Measurements from ENCODE around the gene FAM184A.

The FAM184A gene

GRCh38 chr6:118996289-118996820 is 82.1 kb downstream of the FAM184A start:
- peaks cover 8% of the 10 kb centered on the region for H3K27me3 ChIP-seq (ENCODE audit: insufficient read depth, low read length, poor library complexity)
- no peaks in the 10 kb centered on the region for H4K20me1 ChIP-seq (ENCODE audit: insufficient read depth, low read length)
- H3K9me3 ChIP-seq (ENCODE audit: insufficient read depth, low read length, severe bottlenecking): no peaks in the 10 kb centered on the region
- H3K4me2 ChIP-seq (ENCODE audit: insufficient read depth, low read length): no peak overlapping the region
- H3K79me2 ChIP-seq (ENCODE audit: insufficient read depth, low read length): no peaks in the 10 kb centered on the region
- H2AFZ ChIP-seq (ENCODE audit: low read depth, low read length): no peak overlapping the region
- H3K4me3 ChIP-seq (ENCODE audit: low read depth in 1 of 2, low read length in 2 of 2): no peak overlapping the region
- TF ChIP-seq CTCF (IDR thresholded peaks at IDR 0.05; ENCODE audit: borderline replicate concordance, extremely low read depth, low read length, poor library complexity, severe bottlenecking) (no peak), EZH2 (IDR thresholded peaks at IDR 0.05; ENCODE audit: borderline replicate concordance, low read depth, low read length, severe bottlenecking) (no peak)
- H3K36me3 ChIP-seq (ENCODE audit: insufficient read depth, low read length): no peaks in the 10 kb centered on the region
- DNase-seq (no peak), ATAC-seq (ENCODE audit: insufficient read depth, low read depth) (no peak)
- no peak overlapping the region for H3K27ac ChIP-seq (ENCODE audit: low read length)
- no peaks in the 10 kb centered on the region for H3K4me1 ChIP-seq (ENCODE audit: insufficient read depth, low read length)
- H3K9ac ChIP-seq (ENCODE audit: low read depth, low read length): no peak overlapping the region

GRCh38 chr6:118993803-118994251 is 84.6 kb downstream of the FAM184A start:
- ATAC-seq (ENCODE audit: insufficient read depth, low read depth): no peak
- Histone ChIP-seq H3K9me3 (ENCODE audit: insufficient read depth, low read length, severe bottlenecking) (no peaks in the 10 kb centered on the region), H3K9ac (ENCODE audit: low read depth, low read length) (no peak overlapping the region), H3K79me2 (ENCODE audit: insufficient read depth, low read length) (no peaks in the 10 kb centered on the region), H2AFZ (ENCODE audit: low read depth, low read length) (no peak overlapping the region), H3K4me2 (ENCODE audit: insufficient read depth, low read length) (no peak overlapping the region), H3K4me3 (ENCODE audit: low read depth in 1 of 2, low read length in 2 of 2) (no peak overlapping the region), H3K27ac (ENCODE audit: low read length) (no peak overlapping the region), H3K36me3 (ENCODE audit: insufficient read depth, low read length) (no peaks in the 10 kb centered on the region), H4K20me1 (ENCODE audit: insufficient read depth, low read length) (no peaks in the 10 kb centered on the region), H3K4me1 (ENCODE audit: insufficient read depth, low read length) (no peaks in the 10 kb centered on the region), H3K27me3 (ENCODE audit: insufficient read depth, low read length, poor library complexity) (no peaks in the 10 kb centered on the region)
- no peak for TF ChIP-seq EZH2 (IDR thresholded peaks at IDR 0.05; ENCODE audit: borderline replicate concordance, low read depth, low read length, severe bottlenecking)
- TF ChIP-seq CTCF (IDR thresholded peaks at IDR 0.05; ENCODE audit: borderline replicate concordance, extremely low read depth, low read length, poor library complexity, severe bottlenecking): no peak
- no peak for DNase-seq

- DNase-seq: no peak
- Histone ChIP-seq H3K9ac (ENCODE audit: low read depth, low read length) (no peak overlapping the region), H3K9me3 (ENCODE audit: insufficient read depth, low read length, severe bottlenecking) (no peaks in the 10 kb centered on the region), H2AFZ (ENCODE audit: low read depth, low read length) (no peak overlapping the region), H3K4me2 (ENCODE audit: insufficient read depth, low read length) (no peak overlapping the region), H3K27ac (ENCODE audit: low read length) (no peak overlapping the region), H3K4me3 (ENCODE audit: low read depth in 1 of 2, low read length in 2 of 2) (no peak overlapping the region), H3K27me3 (ENCODE audit: insufficient read depth, low read length, poor library complexity) (no peaks in the 10 kb centered on the region), H4K20me1 (ENCODE audit: insufficient read depth, low read length) (no peaks in the 10 kb centered on the region), H3K4me1 (ENCODE audit: insufficient read depth, low read length) (no peaks in the 10 kb centered on the region), H3K79me2 (ENCODE audit: insufficient read depth, low read length) (no peaks in the 10 kb centered on the region), H3K36me3 (ENCODE audit: insufficient read depth, low read length) (no peaks in the 10 kb centered on the region)
- no peak for TF ChIP-seq EZH2 (IDR thresholded peaks at IDR 0.05; ENCODE audit: borderline replicate concordance, low read depth, low read length, severe bottlenecking)
- no peak for TF ChIP-seq CTCF (IDR thresholded peaks at IDR 0.05; ENCODE audit: borderline replicate concordance, extremely low read depth, low read length, poor library complexity, severe bottlenecking)
- no peak for ATAC-seq (ENCODE audit: insufficient read depth, low read depth)
These were observed 85.1 kb downstream of the FAM184A start for GRCh38 chr6:118993358-118993757.
